HG02884 (cell line): ENCODE results near the gene GRAP2.
"Not testable (repeated sequence)": the region's sequence is repeated elsewhere in the genome, so short reads cannot be mapped to it uniquely, and the experiment has no call there.

ENCODE experiments used
- ATAC-seq: cut with Tn5 transposase; IDR thresholded peaks from one replicate; pipeline ENCODE4 v1.9.1; 2021; ENCODE audit warnings: mild to moderate bottlenecking, moderate library complexity; ENCODE audit not compliant: unreplicated experiment

GRAP2 gene

DNA sequence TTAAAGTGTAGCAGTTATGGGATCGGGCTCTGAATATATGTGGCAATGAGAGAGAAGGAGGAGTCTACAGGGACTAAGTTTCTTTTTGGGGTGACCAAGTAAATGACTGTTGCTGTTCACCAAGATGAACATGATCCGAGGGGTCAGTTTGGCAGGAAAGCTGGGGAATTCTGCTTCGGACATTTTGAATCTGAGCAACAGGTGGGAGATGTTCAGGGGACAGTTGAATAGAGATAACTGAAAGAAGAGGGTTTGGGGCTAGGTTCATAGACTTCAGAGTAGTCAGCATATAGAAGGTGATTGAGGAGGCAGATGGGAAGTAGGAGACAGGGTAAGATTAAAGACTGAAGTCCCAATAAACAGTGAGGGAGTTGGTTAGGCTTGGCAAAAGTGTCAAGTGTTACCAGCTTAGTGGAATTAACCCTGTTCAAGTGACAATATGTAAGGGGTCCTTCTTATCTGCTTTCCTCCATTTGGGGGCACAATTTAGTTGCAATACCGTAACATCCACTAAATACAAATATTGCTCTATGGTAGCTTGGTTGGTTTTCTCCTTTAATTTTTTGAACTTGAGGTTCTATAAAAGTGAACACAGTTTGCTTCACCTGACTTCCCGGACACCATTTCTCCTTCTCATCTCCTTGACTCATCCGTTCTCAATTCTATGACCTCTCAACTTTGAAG is 4.4 kb upstream of the GRAP2 start:
- ATAC-seq, result no peak

DNA sequence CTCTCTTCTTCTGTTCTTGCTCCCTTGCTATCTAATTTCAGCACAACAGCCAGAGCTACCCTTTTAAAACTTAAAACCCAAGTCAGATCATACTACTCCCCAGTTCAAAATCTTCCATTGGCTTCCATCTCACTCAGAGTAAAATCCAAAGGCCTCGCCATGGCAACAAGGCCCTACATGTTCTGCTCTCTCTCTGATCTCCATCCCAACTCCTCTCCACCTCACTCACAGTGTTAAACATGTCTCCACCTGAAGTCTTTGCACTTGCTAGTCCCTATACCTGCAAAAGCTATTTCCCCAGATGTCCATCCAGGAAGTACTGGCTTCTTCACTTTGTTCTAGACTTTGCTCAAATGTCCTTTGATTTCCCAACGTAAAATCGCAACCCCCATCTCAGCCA is 3.0 kb upstream of the GRAP2 start:
- no peak for ATAC-seq

DNA sequence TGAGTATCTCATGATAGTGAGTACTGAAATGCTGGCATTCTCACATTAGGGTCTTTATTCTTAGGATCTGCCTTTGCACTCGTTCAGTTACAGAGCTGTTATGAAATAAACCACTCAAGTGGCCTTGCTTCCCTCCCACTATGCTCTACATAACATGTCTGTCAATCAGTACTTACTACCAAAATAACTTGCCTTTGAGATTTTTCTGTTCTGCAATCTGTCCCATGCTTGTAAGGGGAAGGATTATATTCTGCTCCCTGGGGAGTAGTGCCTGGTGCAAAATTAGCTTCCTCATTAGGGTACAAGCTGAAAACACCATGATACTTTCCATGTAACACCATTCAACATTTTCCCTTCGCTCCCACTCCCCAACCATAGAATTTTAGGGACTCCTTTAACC is 1.9 kb upstream of the GRAP2 start:
- ATAC-seq, result peak; percentile 60

DNA sequence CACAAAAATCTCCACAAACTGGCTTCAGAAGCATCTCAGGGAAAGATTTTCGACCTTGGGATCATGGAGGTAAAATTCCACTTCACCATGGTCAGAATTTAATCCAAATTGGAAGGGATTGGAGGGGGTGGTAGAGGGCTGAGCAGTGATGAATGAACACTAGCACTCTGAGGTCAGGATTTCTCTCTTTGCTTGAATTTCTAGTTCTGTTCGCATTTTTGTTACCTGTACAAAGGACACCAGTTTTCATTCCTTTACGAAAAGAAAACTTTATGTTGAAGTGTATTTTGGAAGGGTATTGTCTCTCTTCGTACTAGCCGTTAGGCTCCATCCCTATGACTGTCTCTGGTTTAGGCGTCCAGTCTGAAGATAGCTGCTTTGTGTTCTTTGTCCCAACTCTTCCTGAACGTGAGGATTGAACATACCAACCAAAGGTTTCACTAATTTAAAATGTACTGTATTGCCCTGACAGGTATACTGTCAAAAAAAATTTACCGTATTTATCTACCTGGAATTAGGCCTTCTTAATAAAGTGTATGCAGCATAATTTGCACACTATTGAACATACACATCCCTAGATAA is 772 bp downstream of the GRAP2 start:
- no peak for ATAC-seq

DNA sequence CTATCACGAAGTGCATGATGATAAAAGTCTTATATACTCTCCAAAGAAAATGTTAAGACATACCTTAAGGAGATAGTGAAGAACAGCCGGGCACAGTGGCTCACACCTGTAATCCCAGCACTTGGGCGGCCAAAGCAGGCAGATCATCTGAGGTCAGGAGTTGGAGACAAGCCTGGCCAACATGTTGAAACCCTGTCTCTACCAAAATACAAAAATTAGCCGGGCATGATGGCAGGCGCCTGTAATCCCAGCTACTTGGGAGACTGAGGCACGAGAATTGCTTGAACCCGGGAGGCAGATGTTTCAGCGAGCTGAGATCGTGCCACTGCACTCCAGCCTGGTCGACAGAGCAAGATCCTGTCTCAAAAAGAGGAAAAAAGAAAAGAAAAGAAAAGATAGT is 3.1 kb downstream of the GRAP2 start:
- ATAC-seq, result not testable (repeated sequence)

DNA sequence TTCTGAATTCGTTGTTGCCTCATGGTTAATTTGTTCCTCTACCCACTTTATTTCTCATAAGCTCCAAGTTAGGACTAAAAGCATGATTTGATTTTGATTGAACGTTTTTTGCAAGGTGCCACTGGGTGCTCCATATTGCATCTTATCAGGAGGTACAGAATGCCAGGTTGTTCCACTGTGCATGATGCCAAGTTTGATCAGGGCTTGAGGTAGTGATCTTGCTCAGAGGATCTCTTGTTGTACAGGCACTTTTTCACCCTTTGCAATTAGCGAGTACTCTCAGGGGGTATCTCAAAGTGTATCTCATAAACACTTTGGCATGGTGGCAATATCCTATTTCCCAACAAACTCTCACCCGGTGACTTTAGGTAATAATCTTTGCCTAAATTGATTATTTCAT is 4.0 kb downstream of the GRAP2 start:
- no peak for ATAC-seq

DNA sequence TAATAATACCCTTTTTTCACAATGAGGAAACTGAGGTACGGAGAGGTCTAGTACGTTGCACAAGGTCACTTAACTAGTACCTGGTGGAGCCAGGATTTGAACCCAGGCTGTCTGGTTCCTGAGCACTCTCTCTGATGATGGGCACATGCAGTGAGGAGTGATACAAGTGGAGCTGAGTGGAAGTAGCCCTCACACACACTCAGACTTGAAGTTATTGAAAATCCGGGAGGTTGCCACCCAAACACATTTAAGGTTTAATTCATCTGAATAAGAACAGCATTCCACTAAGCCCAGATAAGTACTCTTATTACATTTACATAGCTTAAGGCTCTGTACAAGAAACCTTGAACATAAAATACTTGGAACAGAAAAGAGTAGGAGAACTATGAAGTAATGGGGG is 4.8 kb downstream of the GRAP2 start:
- no peak for ATAC-seq

DNA sequence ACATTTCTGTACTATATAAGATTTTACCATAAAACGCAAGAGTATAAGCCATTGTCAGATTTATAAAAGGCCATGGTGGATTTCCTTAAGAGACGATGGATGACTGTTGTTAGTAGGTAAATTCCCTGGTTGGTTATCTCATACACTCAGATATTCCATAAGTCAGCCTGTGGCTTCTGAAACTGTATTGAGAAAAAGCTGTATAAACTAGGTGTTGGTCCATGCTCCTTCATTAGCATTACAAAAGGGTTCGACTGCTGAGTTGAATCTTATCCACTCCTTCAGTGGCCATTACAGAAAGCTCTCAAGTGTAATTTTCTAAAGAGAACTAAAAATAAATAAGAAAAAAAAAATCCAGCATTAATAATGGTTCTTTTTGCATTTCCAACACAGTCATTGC is 5.3 kb downstream of the GRAP2 start:
- no peak for ATAC-seq

DNA sequence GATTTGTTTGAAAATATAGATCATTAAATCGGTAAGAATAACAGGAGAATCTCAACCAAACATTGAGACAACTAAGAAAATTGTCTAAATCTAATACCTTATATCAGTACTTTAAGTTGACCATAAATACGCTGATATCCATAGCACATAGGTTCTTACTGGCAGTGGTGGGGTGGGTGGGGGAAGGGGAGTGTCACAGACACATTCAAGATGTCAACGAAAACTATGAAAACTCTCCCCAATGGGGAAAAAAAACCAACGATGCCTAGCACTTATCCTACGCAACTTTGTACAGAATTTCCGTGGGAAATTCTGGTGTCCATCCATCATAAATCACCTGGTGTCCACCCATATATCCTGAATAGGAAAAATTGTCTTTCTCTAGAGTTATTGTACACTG is 6.2 kb downstream of the GRAP2 start:
- ATAC-seq, result no peak

DNA sequence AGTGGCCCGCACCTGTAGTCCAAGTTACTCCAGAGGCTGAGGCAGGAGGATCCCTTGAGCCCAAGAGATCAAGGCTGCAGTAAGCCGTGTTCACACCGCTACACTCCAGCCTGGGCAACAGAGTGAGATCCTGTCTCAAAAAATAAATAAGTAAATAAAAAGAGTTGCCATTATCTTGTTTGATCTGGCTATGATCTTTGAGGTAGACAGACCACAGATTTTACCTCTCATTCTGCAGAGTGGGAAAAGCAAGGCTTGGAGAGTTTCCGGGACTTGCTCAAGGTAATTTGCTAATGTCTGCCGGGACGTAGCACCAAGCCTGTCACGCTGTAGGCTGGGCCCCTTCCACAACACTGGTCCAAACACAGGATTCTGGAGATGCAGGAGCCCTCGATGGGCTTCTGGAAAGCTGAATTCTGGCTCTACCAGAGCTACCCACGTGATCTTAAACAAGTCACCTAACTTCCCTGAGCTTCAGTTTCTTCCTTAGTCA is 6.8 kb downstream of the GRAP2 start:
- ATAC-seq, result no peak

DNA sequence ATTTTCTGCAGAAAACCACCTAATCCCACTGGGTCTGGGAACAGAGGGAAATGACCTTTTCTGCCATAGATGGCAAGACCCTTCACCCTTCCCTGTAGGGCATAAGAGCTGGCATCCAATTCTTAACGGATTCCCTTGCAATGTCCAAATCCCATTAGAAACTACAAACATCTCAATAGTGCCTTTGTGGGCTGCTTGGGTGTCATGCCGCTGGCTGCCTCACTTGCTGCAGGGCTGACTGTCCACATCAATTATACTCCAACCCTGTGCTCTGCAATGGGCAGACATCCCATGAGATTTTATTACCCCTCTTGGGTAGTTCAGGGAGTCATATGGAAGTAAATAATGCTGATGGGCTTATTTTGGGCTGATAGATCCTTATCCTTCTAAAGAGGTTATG is 7.3 kb downstream of the GRAP2 start:
- no peak for ATAC-seq

DNA sequence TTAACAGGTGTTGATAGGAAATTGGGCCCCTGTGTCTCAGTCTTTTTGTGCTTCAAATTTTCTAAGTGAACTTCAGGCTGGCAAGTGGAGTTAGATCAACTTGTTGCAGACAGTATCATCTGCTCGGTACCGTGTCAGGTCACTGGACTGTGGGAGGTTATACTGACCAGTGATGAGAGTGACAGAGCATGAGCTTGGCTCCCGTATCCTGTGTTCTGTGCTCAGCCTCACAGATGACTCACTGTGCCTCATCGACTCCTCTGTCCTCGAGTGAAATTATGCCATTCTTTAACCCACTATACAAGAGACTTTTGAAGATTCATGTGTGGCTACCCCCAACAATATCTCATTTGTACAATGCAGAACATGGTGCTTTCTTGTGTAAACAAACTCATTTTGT is 7.9 kb downstream of the GRAP2 start:
- no peak for ATAC-seq

DNA sequence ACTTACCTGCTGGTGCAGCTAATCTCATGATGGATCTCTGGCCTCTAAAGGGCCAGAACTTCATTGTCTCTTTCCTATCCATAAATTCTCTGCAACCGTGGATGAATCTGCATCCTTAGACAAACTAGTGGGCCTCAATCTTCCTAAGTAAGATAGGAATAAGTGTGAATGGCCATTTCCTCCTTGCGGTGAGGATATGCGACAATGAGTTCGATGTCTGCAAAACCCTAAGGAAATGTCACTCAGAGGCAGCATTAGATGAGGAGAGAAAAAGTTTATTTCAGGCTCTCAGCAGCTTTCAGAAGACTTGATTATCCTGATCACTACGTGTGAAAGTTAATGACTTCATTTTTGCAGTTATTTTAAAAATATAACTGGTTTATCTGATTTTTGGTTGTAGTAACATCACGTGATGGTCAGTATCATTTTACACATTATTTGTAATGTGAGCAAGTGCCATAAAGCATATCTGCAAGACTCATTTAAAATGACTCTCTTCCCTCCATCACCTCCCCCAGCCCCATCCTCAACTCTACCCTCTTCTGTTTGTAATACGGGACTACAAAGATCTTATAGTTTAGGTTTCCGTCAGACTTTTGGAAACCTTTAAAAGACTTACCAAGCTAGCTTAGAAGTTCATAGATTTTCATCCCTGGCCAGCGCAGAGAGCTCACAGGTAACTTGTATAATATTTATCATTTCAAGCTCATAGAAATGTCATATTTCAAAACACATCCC is 10.2 kb downstream of the GRAP2 start:
- ATAC-seq, result no peak

DNA sequence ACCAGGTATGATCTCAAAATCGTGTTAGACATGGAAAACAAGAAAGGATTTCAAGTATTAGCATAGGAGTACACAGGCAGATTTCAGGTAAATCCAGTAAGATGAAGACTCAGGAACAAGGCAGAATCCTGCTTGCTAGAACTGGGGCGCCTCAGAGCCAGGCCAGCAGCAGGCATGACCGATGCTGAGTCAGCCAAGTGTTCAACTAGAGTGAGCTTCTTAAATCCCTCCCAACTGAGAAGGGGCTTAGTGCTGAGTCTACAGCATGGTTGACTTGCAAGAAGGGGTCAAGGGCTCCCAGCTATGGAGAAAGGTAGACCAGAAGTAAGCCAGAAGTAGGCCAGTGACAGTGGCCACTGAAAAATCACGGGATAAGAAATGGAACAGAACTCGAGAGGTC is 12.4 kb downstream of the GRAP2 start:
- ATAC-seq, result no peak

DNA sequence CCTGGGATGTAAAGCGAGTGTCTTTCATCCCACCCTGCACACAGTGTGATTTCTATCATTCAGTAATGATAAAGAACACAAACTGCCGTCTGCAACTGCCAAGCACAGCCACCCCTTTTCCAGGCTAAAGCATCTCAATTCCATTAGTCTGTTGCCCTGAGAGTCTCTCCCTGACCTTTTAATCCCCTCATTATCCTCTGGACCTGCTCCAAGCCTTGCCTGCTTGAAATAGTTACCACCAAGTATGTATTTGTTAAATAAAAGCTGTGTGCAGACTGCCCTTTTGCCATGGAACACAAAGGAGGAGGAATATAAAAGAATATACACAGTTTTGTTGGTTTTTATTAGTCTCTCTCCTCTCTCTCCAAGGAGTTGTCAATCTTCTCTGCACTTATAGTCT is 13.0 kb downstream of the GRAP2 start:
- ATAC-seq, result no peak

DNA sequence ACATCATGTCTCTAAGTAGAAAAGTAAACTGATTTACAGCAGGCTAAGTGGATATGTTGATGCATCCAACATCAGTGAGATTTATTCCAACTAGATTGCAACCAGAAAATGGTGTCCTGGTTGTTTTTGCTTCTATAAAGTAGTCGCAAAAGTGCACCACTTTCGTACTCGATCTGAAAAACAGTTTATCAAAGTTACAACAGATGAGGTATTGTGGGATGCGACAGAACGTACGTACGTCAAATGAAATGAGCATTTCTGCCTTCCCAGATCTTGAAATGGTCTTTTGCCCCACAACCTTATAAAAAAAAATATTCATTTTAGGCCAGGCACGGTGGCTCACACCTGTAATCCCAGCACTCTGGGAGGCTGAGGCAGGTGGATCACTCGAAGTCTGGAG is 13.7 kb downstream of the GRAP2 start:
- no peak for ATAC-seq

DNA sequence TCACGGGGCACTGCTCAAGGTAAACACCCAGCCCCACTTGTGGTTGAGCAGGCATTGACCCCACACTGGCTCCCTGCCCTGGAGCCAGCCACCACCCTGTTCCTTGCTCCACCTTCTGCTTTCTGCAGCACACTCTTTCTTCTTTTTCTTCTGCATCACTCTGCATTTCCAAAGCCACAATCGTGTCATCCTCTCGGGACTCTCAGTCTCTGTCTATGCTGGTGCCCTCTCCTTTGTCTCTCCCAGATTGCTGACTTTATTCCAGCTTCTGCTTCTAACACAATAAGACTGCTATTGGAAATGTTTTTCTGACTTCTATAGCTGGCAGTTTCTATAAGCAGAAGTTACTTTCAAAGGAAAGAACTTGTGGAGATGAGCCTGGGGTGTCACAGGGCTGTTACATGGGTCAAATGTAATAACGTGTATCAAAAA is 14.4 kb downstream of the GRAP2 start:
- ATAC-seq, result no peak

DNA sequence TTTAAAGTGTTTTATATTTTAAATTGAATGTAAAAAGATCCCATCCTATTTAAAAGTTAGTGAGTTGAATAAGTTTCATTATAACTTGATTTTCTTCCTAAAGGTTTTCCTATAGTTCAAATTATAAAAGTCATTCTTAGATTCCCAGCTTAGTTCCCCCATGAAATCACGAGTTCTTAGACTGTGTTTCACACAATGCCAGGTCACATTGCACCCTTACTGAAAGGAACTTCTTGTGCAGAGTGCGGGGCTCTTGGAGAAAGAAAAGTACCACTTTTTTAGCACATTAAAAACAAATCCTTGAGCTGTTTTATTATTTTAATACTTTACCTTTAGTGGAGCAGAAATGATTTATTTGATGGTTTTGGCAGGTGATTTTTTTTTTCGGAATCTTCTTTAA is 15.6 kb downstream of the GRAP2 start:
- no peak for ATAC-seq

DNA sequence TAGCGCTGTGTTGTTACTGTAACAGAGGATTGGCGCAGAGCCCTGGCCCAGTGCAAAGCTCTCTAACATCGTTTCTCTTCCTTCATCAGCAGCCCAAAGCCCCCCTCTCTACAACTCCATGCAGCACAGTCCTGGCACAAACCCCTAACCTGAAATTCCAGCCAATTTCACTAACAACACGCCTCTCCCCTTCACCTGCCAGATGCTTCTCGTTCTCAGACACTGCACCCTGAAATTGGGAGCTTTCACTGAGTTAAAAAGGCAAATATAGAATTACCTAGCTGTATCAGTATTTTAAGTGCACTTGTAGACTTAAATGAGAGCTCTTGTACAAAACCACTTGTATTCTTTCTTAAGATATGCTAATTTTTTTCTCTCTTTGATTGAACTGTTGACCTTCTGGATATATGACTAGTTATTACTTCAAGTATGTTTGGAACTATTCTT is 16.3 kb downstream of the GRAP2 start:
- no peak for ATAC-seq

DNA sequence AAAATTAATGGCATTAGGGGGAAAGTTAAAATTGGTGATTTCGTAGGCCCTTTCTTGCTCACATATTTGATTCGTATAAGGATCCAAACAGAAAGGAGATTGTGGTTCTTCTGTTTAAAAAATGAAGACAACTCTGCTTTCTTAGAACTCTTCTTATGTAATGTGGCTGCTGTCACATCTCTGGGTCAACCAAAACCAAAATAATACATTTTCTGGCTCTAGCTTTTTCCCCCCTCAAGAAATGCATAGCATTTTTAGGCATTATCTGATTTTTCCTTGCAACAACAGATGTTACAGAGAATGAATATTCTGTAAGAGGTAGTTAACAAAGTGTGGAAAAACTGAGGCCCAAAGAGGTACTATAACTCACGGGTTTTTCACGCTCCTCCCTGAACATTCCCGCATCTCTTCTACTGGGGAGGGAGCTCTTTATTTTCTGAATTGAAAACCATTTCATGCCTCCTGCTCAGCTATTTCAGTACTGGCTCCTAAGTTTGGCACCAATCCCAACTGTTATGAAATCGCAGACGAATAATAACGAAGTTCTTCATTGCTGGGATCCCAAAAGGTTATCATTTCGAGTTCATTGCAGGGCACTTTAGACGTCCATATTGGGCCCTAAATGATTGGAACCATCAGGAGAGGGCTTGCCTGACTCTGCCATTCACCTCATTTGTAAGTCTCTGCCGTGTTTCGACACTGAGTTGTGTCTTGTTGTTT is 17.1 kb downstream of the GRAP2 start:
- ATAC-seq, result no peak

DNA sequence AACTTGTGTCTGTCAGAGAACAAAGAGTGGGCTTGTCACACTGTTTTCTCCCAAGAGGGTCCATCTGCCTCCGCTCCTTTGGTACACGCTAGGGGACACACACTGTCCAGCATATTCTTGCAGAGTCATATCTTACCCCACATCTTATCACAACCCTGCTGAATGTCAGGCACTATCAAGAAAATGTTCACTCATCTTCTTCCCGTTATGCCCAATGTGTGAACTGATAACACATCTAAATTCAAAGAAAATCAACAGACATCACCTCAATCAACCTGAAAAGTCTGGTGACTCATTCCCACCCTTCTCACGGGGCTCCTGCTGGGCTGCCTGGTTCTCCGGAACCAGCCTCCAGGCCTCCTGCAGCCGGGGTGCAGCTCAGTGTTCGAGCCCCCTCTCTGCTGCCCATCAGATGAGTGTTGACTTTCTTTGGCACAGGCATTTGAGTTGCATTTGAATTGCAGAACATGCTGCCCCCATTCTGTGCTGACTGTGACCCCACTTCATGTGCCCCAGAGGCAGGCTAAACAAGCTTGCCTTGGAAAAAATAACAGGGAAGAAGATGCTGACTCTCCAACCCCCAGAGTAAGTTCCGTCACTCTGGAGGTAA is 19.4 kb downstream of the GRAP2 start:
- no peak for ATAC-seq
